ENCODE data around the gene GRID1. TPM values are rescaled to one million over a fixed set of nuclear protein-coding genes. Genes with fewer than 3 reads are reported as not detected.
"Not testable (repeated sequence)": the region's sequence is repeated elsewhere in the genome, so short reads cannot be mapped to it uniquely, and the experiment has no call there.

The GRID1 gene
- total RNA-seq, 2 donors from 2014 or later, result 0.37 to 0.67 TPM

DNA sequence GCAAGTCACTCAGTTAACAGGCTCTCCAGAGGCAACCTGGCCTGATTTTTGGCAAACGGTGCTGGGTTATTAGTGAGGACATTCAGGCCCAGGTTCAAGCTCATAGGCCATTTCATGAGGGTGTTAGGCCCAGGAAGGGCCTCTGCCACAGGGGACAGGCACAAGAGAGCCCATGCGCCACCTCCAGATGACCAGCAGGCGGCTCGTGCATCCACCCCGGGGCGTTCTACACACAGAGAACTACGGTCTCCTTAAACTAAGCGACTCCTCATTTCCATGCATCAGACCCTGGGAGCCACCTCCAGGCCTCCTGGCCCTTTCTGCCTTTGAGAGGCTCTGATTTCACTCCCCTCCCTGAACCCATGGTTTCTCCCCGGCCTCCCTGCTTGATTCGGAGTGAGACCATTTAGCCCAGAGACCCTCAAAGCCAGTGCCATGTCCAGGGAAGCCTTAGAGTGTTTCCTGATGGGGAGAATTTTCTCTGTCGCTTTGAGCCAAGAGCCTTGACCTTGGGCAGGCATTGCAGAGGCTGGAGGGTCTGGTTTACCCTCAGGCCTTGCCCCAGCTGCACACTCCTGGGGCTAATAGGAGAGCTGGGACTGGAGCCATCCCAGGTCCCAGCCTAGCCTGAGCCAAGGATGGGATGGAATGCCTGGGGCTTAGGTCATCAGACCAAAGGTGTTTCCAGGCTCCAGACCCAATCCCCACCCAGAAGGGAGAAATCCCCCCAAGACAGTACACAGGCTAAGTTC lies 188.0 kb downstream of the GRID1 start:
- DNase-seq (ENCODE audit: low spot score), result no peak
- no peaks in the 10 kb centered on the region for H3K9me3 ChIP-seq
- TF ChIP-seq CTCF (IDR thresholded peaks at IDR 0.05), result peak in 1 of 2 donors; percentile 29
- H3K4me1 ChIP-seq, result no peaks in the 10 kb centered on the region
- no peaks in the 10 kb centered on the region for H3K36me3 ChIP-seq
- H3K27ac ChIP-seq, result no peak overlapping the region
- no peaks in the 10 kb centered on the region for H3K27me3 ChIP-seq
- H3K4me3 ChIP-seq, result no peak overlapping the region

GRCh38 chr10:86177537-86178155 lies 188.9 kb downstream of the GRID1 start:
- no peak for TF ChIP-seq CTCF (IDR thresholded peaks at IDR 0.05)
- Histone ChIP-seq H3K27me3 (no peaks in the 10 kb centered on the region), H3K9me3 (no peaks in the 10 kb centered on the region), H3K27ac (no peak overlapping the region), H3K36me3 (no peaks in the 10 kb centered on the region), H3K4me3 (no peak overlapping the region), H3K4me1 (no peaks in the 10 kb centered on the region)
- no peak for DNase-seq (ENCODE audit: low spot score)

DNA sequence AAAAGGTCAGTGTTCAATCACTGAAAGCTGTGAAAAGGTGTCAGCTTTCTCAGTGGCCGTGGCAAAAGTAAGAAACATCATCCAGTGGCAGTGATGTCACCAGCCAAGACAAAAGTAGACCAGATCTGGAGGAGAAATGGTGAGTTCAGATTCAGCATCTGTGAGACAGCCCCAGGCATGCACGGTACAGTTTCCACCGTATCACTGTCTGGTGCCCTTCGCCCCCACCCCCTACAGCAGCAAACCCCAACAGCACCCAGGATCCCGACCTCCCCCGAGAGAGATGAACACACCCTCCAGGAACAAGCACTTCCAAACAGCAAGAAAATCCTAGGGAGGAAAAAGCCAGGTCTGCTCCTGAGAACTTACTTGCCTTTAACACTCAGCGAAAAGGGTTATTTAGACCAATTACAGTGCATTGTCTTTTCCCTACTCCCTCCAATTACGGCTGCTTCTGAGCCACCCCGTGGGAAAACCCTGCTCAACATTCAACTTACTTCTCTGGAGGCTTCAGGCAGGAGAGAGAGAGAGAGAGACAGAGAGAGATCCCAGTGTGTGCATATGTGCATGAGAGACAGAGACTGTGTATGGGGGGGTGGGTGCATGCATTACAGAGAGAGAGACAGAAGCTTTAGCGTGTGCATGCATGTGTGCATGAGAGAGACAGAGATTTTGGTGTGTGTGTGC lies 189.6 kb downstream of the GRID1 start:
- Histone ChIP-seq H3K4me1 (no peaks in the 10 kb centered on the region), H3K4me3 (no peak overlapping the region), H3K9me3 (no peaks in the 10 kb centered on the region), H3K27me3 (no peaks in the 10 kb centered on the region), H3K27ac (no peak overlapping the region), H3K36me3 (no peaks in the 10 kb centered on the region)
- no peak for DNase-seq (ENCODE audit: low spot score)
- no peak for TF ChIP-seq CTCF (IDR thresholded peaks at IDR 0.05)

DNA sequence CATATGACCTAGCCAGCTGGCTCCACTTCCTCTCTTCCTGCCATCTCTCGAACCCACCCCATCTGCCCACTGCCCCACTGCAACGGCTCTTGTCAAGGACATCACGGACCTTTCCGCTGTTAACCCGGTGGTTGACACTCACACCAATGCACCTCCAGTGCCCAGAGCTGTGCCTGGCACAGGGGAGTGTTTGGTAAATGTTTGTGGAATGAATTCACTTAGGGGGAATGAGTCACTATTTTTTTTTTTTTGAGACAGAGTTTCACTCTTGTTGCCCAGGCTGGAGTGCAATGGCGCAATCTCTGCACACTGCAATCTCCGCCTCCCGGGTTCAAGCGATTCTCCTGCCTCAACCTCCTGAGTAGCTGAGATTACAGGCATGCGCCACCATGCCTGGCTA lies 191.1 kb downstream of the GRID1 start:
- not testable (repeated sequence) for H3K36me3 ChIP-seq; H3K9me3 ChIP-seq; H3K4me1 ChIP-seq; H3K27ac ChIP-seq; H3K4me3 ChIP-seq; H3K27me3 ChIP-seq; DNase-seq (ENCODE audit: low spot score)

GRCh38 chr10:86172301-86172700 lies 194.3 kb downstream of the GRID1 start:
- H3K4me3 ChIP-seq, result no peak overlapping the region
- no peak for TF ChIP-seq CTCF (IDR thresholded peaks at IDR 0.05)
- no peaks in the 10 kb centered on the region for H3K36me3 ChIP-seq
- H3K9me3 ChIP-seq, result no peaks in the 10 kb centered on the region
- no peak overlapping the region for H3K27ac ChIP-seq
- H3K27me3 ChIP-seq, result no peaks in the 10 kb centered on the region
- no peak for DNase-seq (ENCODE audit: low spot score)
- H3K4me1 ChIP-seq, result no peaks in the 10 kb centered on the region
